ENCODE data around the gene TLE3. TPM values are rescaled to one million over a fixed set of nuclear protein-coding genes. Genes with fewer than 3 reads are reported as not detected.

TLE3 gene
- 63.6 and 99.8 TPM in 2 replicates for total RNA-seq (2014; rRNA removed; shearing (Covaris generic); ENCODE audit: low replicate concordance)

GRCh38 chr15:70097321-70098152 is at the start of gene TLE3:
Gene TLE3, minus strand, starts transcription at chr15:70097917. Its CDS starts 1,119 bp downstream, at chr15:70096798.
- H3K4me2 ChIP-seq (ENCODE audit: low read depth, low read length, poor library complexity, severe bottlenecking): peak within 1 kb of the TSS; percentile 95

GRCh38 chr15:70147178-70147760 is 49.6 kb upstream of the TLE3 start:
- Histone ChIP-seq H3K9ac (ENCODE audit: low read length) (no peak overlapping the region), H3K9me2 (replicated peaks; ENCODE audit: insufficient read depth, low read length) (no peaks in the 10 kb centered on the region), H3K27me3 (ENCODE audit: low read length) (no peaks in the 10 kb centered on the region), H4K20me1 (ENCODE audit: insufficient read depth, low read depth, low read length) (no peaks in the 10 kb centered on the region), H3K36me3 (ENCODE audit: insufficient read depth, low read length) (no peaks in the 10 kb centered on the region), H3K4me3 (ENCODE audit: low read length) (no peak overlapping the region), H3K4me1 (ENCODE audit: low read length) (no peaks in the 10 kb centered on the region), H3K4me2 (ENCODE audit: low read depth, low read length, poor library complexity, severe bottlenecking) (no peak overlapping the region), H3K9me3 (ENCODE audit: low read length) (no peaks in the 10 kb centered on the region), H2AFZ (ENCODE audit: low read length) (no peak overlapping the region), H3K79me2 (ENCODE audit: low read length) (no peaks in the 10 kb centered on the region), H3K27ac (ENCODE audit: low read length) (no peak overlapping the region)
- DNase-seq: no peak

More at GRCh38 chr15:70097321-70098152, at the start of gene TLE3:
- peaks cover 25% of the 10 kb centered on the region for H3K36me3 ChIP-seq (ENCODE audit: insufficient read depth, low read length)
- no peaks in the 10 kb centered on the region for H3K27me3 ChIP-seq (ENCODE audit: low read length)
- H3K9me2 ChIP-seq (replicated peaks; ENCODE audit: insufficient read depth, low read length): no peaks in the 10 kb centered on the region
- H3K27ac ChIP-seq (ENCODE audit: low read length): peak within 1 kb of the TSS; percentile 87
- H3K79me2 ChIP-seq (ENCODE audit: low read length): 0 out of 2 replicates have a peak, but pooled peaks cover 3% of the 10 kb centered on the region
- H3K9ac ChIP-seq (ENCODE audit: low read length): peak within 1 kb of the TSS; percentile 86
- peaks cover 39% of the 10 kb centered on the region for H4K20me1 ChIP-seq (ENCODE audit: insufficient read depth, low read depth, low read length)
- H2AFZ ChIP-seq (ENCODE audit: low read length): peak within 1 kb of the TSS; percentile 74; the same call in 1 of the 2 replicates
- peak; percentile 99 for DNase-seq
- no peaks in the 10 kb centered on the region for H3K9me3 ChIP-seq (ENCODE audit: low read length)
- H3K4me3 ChIP-seq (ENCODE audit: low read length): peak within 1 kb of the TSS; percentile 96
- peaks cover 70% of the 10 kb centered on the region for H3K4me1 ChIP-seq (ENCODE audit: low read length)

GRCh38 chr15:70146771-70147170 is 49.1 kb upstream of the TLE3 start:
- H3K4me3 ChIP-seq (ENCODE audit: low read length): no peak overlapping the region
- no peaks in the 10 kb centered on the region for H3K36me3 ChIP-seq (ENCODE audit: insufficient read depth, low read length)
- H3K4me1 ChIP-seq (ENCODE audit: low read length): no peaks in the 10 kb centered on the region
- H3K9me3 ChIP-seq (ENCODE audit: low read length): no peaks in the 10 kb centered on the region
- no peaks in the 10 kb centered on the region for H3K79me2 ChIP-seq (ENCODE audit: low read length)
- H4K20me1 ChIP-seq (ENCODE audit: insufficient read depth, low read depth, low read length): no peaks in the 10 kb centered on the region
- no peaks in the 10 kb centered on the region for H3K9me2 ChIP-seq (replicated peaks; ENCODE audit: insufficient read depth, low read length)
- H2AFZ ChIP-seq (ENCODE audit: low read length): no peak overlapping the region
- H3K4me2 ChIP-seq (ENCODE audit: low read depth, low read length, poor library complexity, severe bottlenecking): no peak overlapping the region
- H3K27me3 ChIP-seq (ENCODE audit: low read length): no peaks in the 10 kb centered on the region
- no peak overlapping the region for H3K9ac ChIP-seq (ENCODE audit: low read length)
- no peak overlapping the region for H3K27ac ChIP-seq (ENCODE audit: low read length)
- DNase-seq: no peak

- Histone ChIP-seq H3K9me2 (replicated peaks; ENCODE audit: insufficient read depth, low read length) (no peaks in the 10 kb centered on the region), H2AFZ (ENCODE audit: low read length) (no peak overlapping the region), H3K4me2 (ENCODE audit: low read depth, low read length, poor library complexity, severe bottlenecking) (no peak overlapping the region), H3K4me1 (ENCODE audit: low read length) (no peaks in the 10 kb centered on the region), H3K27me3 (ENCODE audit: low read length) (no peaks in the 10 kb centered on the region), H3K4me3 (ENCODE audit: low read length) (no peak overlapping the region), H3K27ac (ENCODE audit: low read length) (no peak overlapping the region), H4K20me1 (ENCODE audit: insufficient read depth, low read depth, low read length) (no peaks in the 10 kb centered on the region), H3K9me3 (ENCODE audit: low read length) (no peaks in the 10 kb centered on the region), H3K9ac (ENCODE audit: low read length) (no peak overlapping the region), H3K79me2 (ENCODE audit: low read length) (no peaks in the 10 kb centered on the region), H3K36me3 (ENCODE audit: insufficient read depth, low read length) (no peaks in the 10 kb centered on the region)
- DNase-seq: no peak
These were observed 48.4 kb upstream of the TLE3 start for GRCh38 chr15:70146162-70146561.

GRCh38 chr15:70145261-70145660 is 47.5 kb upstream of the TLE3 start:
- no peak for DNase-seq
- no peaks in the 10 kb centered on the region for H3K79me2 ChIP-seq (ENCODE audit: low read length)
- no peak overlapping the region for H3K4me2 ChIP-seq (ENCODE audit: low read depth, low read length, poor library complexity, severe bottlenecking)
- H3K4me3 ChIP-seq (ENCODE audit: low read length): no peak overlapping the region
- H3K27ac ChIP-seq (ENCODE audit: low read length): no peak overlapping the region
- no peaks in the 10 kb centered on the region for H4K20me1 ChIP-seq (ENCODE audit: insufficient read depth, low read depth, low read length)
- no peaks in the 10 kb centered on the region for H3K9me2 ChIP-seq (replicated peaks; ENCODE audit: insufficient read depth, low read length)
- no peaks in the 10 kb centered on the region for H3K27me3 ChIP-seq (ENCODE audit: low read length)
- no peak overlapping the region for H2AFZ ChIP-seq (ENCODE audit: low read length)
- no peaks in the 10 kb centered on the region for H3K36me3 ChIP-seq (ENCODE audit: insufficient read depth, low read length)
- no peak overlapping the region for H3K9ac ChIP-seq (ENCODE audit: low read length)
- H3K9me3 ChIP-seq (ENCODE audit: low read length): no peaks in the 10 kb centered on the region
- no peaks in the 10 kb centered on the region for H3K4me1 ChIP-seq (ENCODE audit: low read length)

- peaks cover 4% of the 10 kb centered on the region; the same call in 1 of the 2 replicates for H4K20me1 ChIP-seq (ENCODE audit: insufficient read depth, low read depth, low read length)
- H3K9ac ChIP-seq (ENCODE audit: low read length): no peak overlapping the region
- DNase-seq: no peak
These were observed 44.8 kb upstream of the TLE3 start for GRCh38 chr15:70142322-70143191.

GRCh38 chr15:70142072-70142321 is 44.3 kb upstream of the TLE3 start:
- Histone ChIP-seq H3K9me2 (replicated peaks; ENCODE audit: insufficient read depth, low read length) (no peaks in the 10 kb centered on the region), H3K9ac (ENCODE audit: low read length) (no peak overlapping the region), H3K36me3 (ENCODE audit: insufficient read depth, low read length) (no peaks in the 10 kb centered on the region), H3K4me2 (ENCODE audit: low read depth, low read length, poor library complexity, severe bottlenecking) (no peak overlapping the region), H3K4me3 (ENCODE audit: low read length) (no peak overlapping the region), H2AFZ (ENCODE audit: low read length) (no peak overlapping the region), H4K20me1 (ENCODE audit: insufficient read depth, low read depth, low read length) (peaks cover 4% of the 10 kb centered on the region; the same call in 1 of the 2 replicates), H3K27me3 (ENCODE audit: low read length) (no peaks in the 10 kb centered on the region), H3K9me3 (ENCODE audit: low read length) (no peaks in the 10 kb centered on the region), H3K27ac (ENCODE audit: low read length) (no peak overlapping the region), H3K79me2 (ENCODE audit: low read length) (no peaks in the 10 kb centered on the region), H3K4me1 (ENCODE audit: low read length) (no peaks in the 10 kb centered on the region)
- no peak for DNase-seq

More at GRCh38 chr15:70142322-70143191, 44.8 kb upstream of the TLE3 start:
- Histone ChIP-seq H3K27ac (ENCODE audit: low read length) (no peak overlapping the region), H3K36me3 (ENCODE audit: insufficient read depth, low read length) (no peaks in the 10 kb centered on the region), H2AFZ (ENCODE audit: low read length) (no peak overlapping the region), H3K27me3 (ENCODE audit: low read length) (no peaks in the 10 kb centered on the region), H3K4me1 (ENCODE audit: low read length) (no peaks in the 10 kb centered on the region), H3K4me3 (ENCODE audit: low read length) (no peak overlapping the region), H3K9me2 (replicated peaks; ENCODE audit: insufficient read depth, low read length) (no peaks in the 10 kb centered on the region), H3K4me2 (ENCODE audit: low read depth, low read length, poor library complexity, severe bottlenecking) (no peak overlapping the region), H3K9me3 (ENCODE audit: low read length) (no peaks in the 10 kb centered on the region), H3K79me2 (ENCODE audit: low read length) (no peaks in the 10 kb centered on the region)

Data from Karpas-422 (cell line).